Measurements from ENCODE around the gene GJC2. TPM values are rescaled to one million over a fixed set of nuclear protein-coding genes. Genes with fewer than 3 reads are reported as not detected.

Gene GJC2
- total RNA-seq, 1 experiment from 2014 or later, result not detected

DNA sequence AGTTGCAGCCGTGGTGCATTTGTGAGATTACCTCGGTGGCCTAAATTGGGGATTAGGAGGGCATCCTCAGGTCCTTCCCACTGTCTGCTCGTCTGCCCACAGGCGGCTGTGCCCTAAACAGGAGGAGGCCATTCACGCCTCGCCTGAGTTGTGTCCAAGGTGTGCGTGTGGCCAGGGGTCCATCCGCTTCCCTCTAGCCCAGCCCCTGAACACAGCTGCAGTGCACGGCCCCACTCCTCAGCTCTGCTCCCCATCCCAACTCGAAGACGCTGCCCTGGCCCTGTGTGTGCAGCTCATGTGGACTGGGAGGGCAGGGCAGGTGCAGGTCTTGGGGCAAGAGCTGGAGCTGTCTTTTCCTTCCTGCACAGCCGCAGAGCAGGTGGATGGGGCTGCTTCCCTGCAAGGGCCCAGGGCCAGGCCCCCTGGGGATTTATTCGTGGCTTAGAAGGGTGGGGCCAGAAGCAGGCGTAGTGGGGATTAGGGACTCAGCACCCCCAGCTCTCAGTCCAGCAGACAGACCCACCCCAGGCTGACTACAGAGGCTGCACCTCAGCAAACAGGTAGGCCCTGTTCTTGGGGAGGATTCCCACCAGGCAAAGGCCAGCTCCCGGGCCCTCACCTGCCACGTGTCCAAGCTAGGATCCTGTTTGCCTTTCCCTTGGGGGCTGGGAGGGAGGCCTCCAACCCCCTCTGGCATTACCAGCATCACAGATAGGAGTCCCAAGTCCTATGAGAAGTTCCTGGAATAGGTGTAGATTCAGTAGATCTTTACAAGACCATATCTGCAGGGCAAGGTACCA lies 5.3 kb upstream of the GJC2 start:
- Histone ChIP-seq H2AFZ (ENCODE audit: low read length) (no peak overlapping the region), H3K9ac (ENCODE audit: low read length) (no peak overlapping the region), H3K79me2 (ENCODE audit: low read length) (peaks cover 59% of the 10 kb centered on the region), H3K36me3 (ENCODE audit: insufficient read depth, low read length) (no peaks in the 10 kb centered on the region), H3K27ac (ENCODE audit: low read length) (no peak overlapping the region), H3K9me2 (replicated peaks; ENCODE audit: insufficient read depth, low read length) (no peaks in the 10 kb centered on the region), H3K27me3 (ENCODE audit: low read length) (no peaks in the 10 kb centered on the region), H3K4me2 (ENCODE audit: low read depth, low read length, poor library complexity, severe bottlenecking) (no peak overlapping the region), H3K4me1 (ENCODE audit: low read length) (peaks cover 14% of the 10 kb centered on the region), H4K20me1 (ENCODE audit: insufficient read depth, low read depth, low read length) (peaks cover 21% of the 10 kb centered on the region), H3K9me3 (ENCODE audit: low read length) (no peaks in the 10 kb centered on the region), H3K4me3 (ENCODE audit: low read length) (no peak overlapping the region)
- no peak for DNase-seq

DNA sequence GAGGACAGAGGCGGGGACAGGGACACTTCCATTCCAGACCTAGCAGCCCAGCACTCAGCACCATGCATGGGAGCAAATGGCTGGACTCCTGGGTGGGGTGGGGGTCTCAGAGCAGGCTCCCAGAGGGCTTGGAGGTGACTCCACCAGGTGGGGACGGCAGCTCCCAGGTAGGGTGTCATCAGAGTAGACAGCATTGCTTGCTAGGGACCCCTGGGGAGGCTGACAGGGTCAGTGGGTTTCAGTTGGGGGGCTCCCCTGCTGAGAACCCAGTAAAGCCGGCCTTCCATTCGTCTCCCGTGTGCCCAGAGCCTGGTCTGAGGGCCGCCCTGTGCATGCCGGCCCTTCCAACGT lies 4.8 kb upstream of the GJC2 start:
- Histone ChIP-seq H3K27me3 (ENCODE audit: low read length) (no peaks in the 10 kb centered on the region), H2AFZ (ENCODE audit: low read length) (no peak overlapping the region), H3K9me3 (ENCODE audit: low read length) (no peaks in the 10 kb centered on the region), H3K36me3 (ENCODE audit: insufficient read depth, low read length) (no peaks in the 10 kb centered on the region), H3K79me2 (ENCODE audit: low read length) (peaks cover 59% of the 10 kb centered on the region), H3K4me1 (ENCODE audit: low read length) (peaks cover 14% of the 10 kb centered on the region), H3K27ac (ENCODE audit: low read length) (no peak overlapping the region), H3K9ac (ENCODE audit: low read length) (no peak overlapping the region), H4K20me1 (ENCODE audit: insufficient read depth, low read depth, low read length) (peaks cover 21% of the 10 kb centered on the region), H3K4me3 (ENCODE audit: low read length) (no peak overlapping the region), H3K9me2 (replicated peaks; ENCODE audit: insufficient read depth, low read length) (no peaks in the 10 kb centered on the region), H3K4me2 (ENCODE audit: low read depth, low read length, poor library complexity, severe bottlenecking) (no peak overlapping the region)
- no peak for DNase-seq

DNA sequence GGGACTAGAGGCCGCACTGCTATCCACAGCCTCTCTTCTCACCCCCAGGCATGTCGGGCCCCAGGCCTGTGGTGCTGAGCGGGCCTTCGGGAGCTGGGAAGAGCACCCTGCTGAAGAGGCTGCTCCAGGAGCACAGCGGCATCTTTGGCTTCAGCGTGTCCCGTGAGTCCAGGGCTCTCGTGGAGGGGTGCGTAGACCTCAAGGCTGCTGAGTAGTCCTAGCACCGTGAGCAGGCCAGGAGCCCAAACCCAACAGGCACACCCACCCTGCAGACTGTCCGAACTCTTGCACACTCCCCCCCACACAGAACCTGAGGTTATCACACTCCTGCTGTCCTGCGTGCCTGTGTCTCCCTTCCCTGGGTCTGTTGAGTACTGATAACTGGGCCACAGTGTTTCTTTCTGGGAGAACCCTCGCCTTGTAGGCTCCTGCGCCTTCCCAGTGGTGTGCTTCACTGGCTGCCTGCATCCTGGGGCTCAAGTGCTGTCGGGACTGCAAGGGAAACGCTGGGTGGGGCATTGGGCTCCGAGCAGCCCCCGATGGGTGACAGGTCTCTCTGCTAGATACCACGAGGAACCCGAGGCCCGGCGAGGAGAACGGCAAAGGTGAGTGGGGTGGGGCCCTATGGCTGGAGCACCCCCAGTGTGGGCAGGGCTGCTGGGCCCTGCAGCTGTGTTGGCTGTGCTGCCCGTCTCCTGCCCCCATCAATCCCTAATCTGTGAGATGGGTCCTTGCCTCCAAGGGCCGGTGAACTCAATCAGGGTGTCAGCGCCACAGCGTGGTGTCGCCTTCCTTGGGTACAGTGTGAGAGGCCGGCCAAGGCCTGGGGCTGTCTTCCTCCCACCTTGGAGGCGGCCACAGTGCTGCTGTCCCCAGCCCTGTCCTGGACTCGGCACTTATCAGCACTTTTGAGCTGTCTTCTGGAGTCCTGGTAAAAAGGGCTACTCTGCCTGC lies 4.0 kb upstream of the GJC2 start:
- no peaks in the 10 kb centered on the region for H3K9me2 ChIP-seq (replicated peaks; ENCODE audit: insufficient read depth, low read length)
- no peak overlapping the region for H3K4me3 ChIP-seq (ENCODE audit: low read length)
- H2AFZ ChIP-seq (ENCODE audit: low read length), result no peak overlapping the region
- H3K27ac ChIP-seq (ENCODE audit: low read length), result no peak overlapping the region
- peaks cover 19% of the 10 kb centered on the region for H4K20me1 ChIP-seq (ENCODE audit: insufficient read depth, low read depth, low read length)
- H3K4me2 ChIP-seq (ENCODE audit: low read depth, low read length, poor library complexity, severe bottlenecking), result no peak overlapping the region
- no peak for DNase-seq
- H3K79me2 ChIP-seq (ENCODE audit: low read length), result peaks cover 54% of the 10 kb centered on the region
- H3K9me3 ChIP-seq (ENCODE audit: low read length), result no peaks in the 10 kb centered on the region
- H3K27me3 ChIP-seq (ENCODE audit: low read length), result no peaks in the 10 kb centered on the region
- H3K36me3 ChIP-seq (ENCODE audit: insufficient read depth, low read length), result no peaks in the 10 kb centered on the region
- H3K9ac ChIP-seq (ENCODE audit: low read length), result no peak overlapping the region
- peaks cover 14% of the 10 kb centered on the region for H3K4me1 ChIP-seq (ENCODE audit: low read length)

DNA sequence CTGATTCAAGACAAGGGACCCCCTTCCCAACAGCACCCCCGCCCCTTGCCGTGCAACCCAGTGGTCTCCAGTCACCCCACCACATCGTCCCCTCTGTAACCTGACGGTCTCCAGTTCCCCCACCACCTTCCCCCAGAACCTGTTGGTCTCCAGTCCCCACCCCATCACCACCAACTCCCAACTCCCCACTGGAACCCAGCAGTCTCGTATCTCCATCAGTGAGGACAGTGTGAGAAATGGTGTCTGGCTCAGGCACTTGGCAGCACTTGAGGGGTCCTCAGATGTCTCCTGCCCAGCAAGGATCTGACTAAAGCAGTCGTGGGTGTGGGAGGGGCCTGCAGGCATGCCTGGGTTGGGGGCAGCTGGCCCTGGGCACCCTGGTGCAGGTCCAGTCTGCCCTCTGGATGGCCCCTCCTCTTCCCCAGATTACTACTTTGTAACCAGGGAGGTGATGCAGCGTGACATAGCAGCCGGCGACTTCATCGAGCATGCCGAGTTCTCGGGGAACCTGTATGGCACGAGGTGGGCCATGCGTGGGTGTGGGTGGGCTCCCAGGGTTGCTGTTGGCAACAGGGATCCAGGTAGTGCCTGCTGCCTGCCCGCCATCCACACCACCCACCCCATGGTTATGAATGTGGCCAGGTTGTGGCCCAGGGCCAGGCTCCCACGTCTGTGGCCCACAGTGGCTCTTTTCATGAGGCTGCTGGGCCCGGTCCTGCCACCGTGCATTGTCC lies 3.1 kb upstream of the GJC2 start:
- Histone ChIP-seq H2AFZ (ENCODE audit: low read length) (no peak overlapping the region), H3K27me3 (ENCODE audit: low read length) (no peaks in the 10 kb centered on the region), H3K4me3 (ENCODE audit: low read length) (no peak overlapping the region), H3K4me1 (ENCODE audit: low read length) (peaks cover 8% of the 10 kb centered on the region), H4K20me1 (ENCODE audit: insufficient read depth, low read depth, low read length) (peaks cover 18% of the 10 kb centered on the region), H3K4me2 (ENCODE audit: low read depth, low read length, poor library complexity, severe bottlenecking) (no peak overlapping the region), H3K27ac (ENCODE audit: low read length) (no peak overlapping the region), H3K9me3 (ENCODE audit: low read length) (no peaks in the 10 kb centered on the region), H3K79me2 (ENCODE audit: low read length) (peaks cover 45% of the 10 kb centered on the region), H3K9me2 (replicated peaks; ENCODE audit: insufficient read depth, low read length) (no peaks in the 10 kb centered on the region), H3K9ac (ENCODE audit: low read length) (no peak overlapping the region), H3K36me3 (ENCODE audit: insufficient read depth, low read length) (no peaks in the 10 kb centered on the region)
- DNase-seq, result no peak

DNA sequence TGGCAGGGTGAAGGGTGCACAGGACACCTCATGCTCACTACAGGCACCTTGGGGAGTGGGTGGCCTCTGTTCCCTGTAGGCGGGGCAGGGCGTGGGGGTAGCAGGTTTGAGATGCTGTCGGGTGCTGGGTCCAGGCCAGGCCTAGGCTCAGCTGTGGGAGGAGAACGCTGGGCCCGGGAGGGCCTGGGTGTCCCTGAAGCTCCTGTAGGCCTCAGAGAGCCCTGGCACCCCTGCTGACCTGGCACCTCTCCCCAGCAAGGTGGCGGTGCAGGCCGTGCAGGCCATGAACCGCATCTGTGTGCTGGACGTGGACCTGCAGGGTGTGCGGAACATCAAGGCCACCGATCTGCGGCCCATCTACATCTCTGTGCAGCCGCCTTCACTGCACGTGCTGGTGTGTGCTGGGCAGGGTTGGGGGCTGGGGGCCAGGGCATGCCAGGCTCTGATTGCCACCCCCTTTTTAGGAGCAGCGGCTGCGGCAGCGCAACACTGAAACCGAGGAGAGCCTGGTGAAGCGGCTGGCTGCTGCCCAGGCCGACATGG lies 2.5 kb upstream of the GJC2 start:
- H3K79me2 ChIP-seq (ENCODE audit: low read length), result peaks cover 39% of the 10 kb centered on the region
- no peak overlapping the region for H3K9ac ChIP-seq (ENCODE audit: low read length)
- no peaks in the 10 kb centered on the region for H3K27me3 ChIP-seq (ENCODE audit: low read length)
- H3K4me2 ChIP-seq (ENCODE audit: low read depth, low read length, poor library complexity, severe bottlenecking), result no peak overlapping the region
- H3K27ac ChIP-seq (ENCODE audit: low read length), result no peak overlapping the region
- H4K20me1 ChIP-seq (ENCODE audit: insufficient read depth, low read depth, low read length), result peaks cover 18% of the 10 kb centered on the region
- no peaks in the 10 kb centered on the region for H3K9me2 ChIP-seq (replicated peaks; ENCODE audit: insufficient read depth, low read length)
- no peaks in the 10 kb centered on the region for H3K36me3 ChIP-seq (ENCODE audit: insufficient read depth, low read length)
- no peak overlapping the region for H3K4me3 ChIP-seq (ENCODE audit: low read length)
- no peak for DNase-seq
- no peaks in the 10 kb centered on the region for H3K9me3 ChIP-seq (ENCODE audit: low read length)
- no peak overlapping the region for H2AFZ ChIP-seq (ENCODE audit: low read length)
- peaks cover 1% of the 10 kb centered on the region; the same call in 1 of the 2 replicates for H3K4me1 ChIP-seq (ENCODE audit: low read length)

DNA sequence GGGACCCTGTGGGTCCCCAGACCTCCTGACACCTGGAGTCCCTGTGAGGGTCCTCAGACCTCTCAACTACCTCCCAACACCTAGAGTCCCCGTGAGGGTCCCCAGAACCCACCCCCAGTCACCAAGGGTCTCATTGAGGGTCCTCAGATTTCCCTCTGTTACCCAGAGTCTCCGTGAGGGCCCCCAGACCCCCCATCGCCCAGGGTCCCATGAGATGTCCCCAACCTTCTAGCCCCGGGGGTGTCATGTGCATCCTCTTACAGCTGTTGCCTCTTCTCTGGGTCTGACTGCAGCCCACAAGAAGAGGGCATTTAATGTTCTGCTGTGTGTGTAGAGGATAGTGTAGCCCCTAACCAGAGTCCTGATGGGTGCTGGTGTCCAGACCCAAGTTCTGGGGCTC lies 2.0 kb upstream of the GJC2 start:
- Histone ChIP-seq H3K4me2 (ENCODE audit: low read depth, low read length, poor library complexity, severe bottlenecking) (no peak overlapping the region), H3K9me2 (replicated peaks; ENCODE audit: insufficient read depth, low read length) (no peaks in the 10 kb centered on the region), H3K4me1 (ENCODE audit: low read length) (no peaks in the 10 kb centered on the region), H3K4me3 (ENCODE audit: low read length) (no peak overlapping the region), H4K20me1 (ENCODE audit: insufficient read depth, low read depth, low read length) (peaks cover 18% of the 10 kb centered on the region), H3K9me3 (ENCODE audit: low read length) (no peaks in the 10 kb centered on the region), H3K27ac (ENCODE audit: low read length) (no peak overlapping the region), H3K27me3 (ENCODE audit: low read length) (no peaks in the 10 kb centered on the region), H3K36me3 (ENCODE audit: insufficient read depth, low read length) (no peaks in the 10 kb centered on the region), H3K79me2 (ENCODE audit: low read length) (peaks cover 34% of the 10 kb centered on the region), H3K9ac (ENCODE audit: low read length) (no peak overlapping the region), H2AFZ (ENCODE audit: low read length) (no peak overlapping the region)
- DNase-seq, result no peak

DNA sequence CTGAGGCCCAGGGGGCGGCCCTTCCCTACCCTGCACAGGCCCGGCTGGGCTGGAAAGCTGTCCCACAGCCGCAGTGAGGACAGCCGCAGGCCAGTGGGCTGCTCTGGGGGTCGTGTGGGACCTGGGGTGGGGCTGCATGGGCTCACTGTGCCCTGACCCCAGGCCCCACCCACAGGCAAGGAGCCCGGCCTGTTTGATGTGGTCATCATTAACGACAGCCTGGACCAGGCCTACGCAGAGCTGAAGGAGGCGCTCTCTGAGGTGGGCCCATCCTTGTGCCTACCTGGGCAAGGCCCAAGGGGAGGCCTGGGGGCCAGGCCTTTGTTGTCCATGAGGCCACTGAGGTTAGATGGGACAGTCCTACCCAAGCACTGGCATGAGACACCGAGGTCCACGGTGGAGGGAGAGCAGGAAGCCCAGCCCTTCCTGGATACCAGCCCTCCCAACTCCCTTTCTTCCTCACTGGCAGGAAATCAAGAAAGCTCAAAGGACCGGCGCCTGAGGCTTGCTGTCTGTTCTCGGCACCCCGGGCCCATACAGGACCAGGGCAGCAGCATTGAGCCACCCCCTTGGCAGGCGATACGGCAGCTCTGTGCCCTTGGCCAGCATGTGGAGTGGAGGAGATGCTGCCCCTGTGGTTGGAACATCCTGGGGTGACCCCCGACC lies 1.4 kb upstream of the GJC2 start:
- no peak for DNase-seq
- Histone ChIP-seq H3K79me2 (ENCODE audit: low read length) (peaks cover 28% of the 10 kb centered on the region), H4K20me1 (ENCODE audit: insufficient read depth, low read depth, low read length) (peaks cover 15% of the 10 kb centered on the region; the same call in 1 of the 2 replicates), H3K27ac (ENCODE audit: low read length) (no peak overlapping the region), H3K36me3 (ENCODE audit: insufficient read depth, low read length) (no peaks in the 10 kb centered on the region), H3K4me3 (ENCODE audit: low read length) (no peak overlapping the region), H2AFZ (ENCODE audit: low read length) (no peak overlapping the region), H3K9ac (ENCODE audit: low read length) (no peak overlapping the region), H3K9me2 (replicated peaks; ENCODE audit: insufficient read depth, low read length) (no peaks in the 10 kb centered on the region), H3K4me1 (ENCODE audit: low read length) (no peaks in the 10 kb centered on the region), H3K9me3 (ENCODE audit: low read length) (no peaks in the 10 kb centered on the region), H3K4me2 (ENCODE audit: low read depth, low read length, poor library complexity, severe bottlenecking) (no peak overlapping the region), H3K27me3 (ENCODE audit: low read length) (no peaks in the 10 kb centered on the region)
